ENCODE results near the gene PVALB.

Gene PVALB

GRCh38 chr22:36762687-36763260 is 54.1 kb downstream of the PVALB start:
- H3K4me3 ChIP-seq (ENCODE audit: insufficient read depth, low read length, poor library complexity, severe bottlenecking): no peak overlapping the region
- H3K9me2 ChIP-seq (replicated peaks; ENCODE audit: insufficient read depth, low read length): no peaks in the 10 kb centered on the region
- H3K79me2 ChIP-seq (ENCODE audit: insufficient read depth, low read length): no peaks in the 10 kb centered on the region
- H3K36me3 ChIP-seq (ENCODE audit: low read length): no peaks in the 10 kb centered on the region
- no peaks in the 10 kb centered on the region for H3K27me3 ChIP-seq (ENCODE audit: low read length)
- H3K27ac ChIP-seq (ENCODE audit: low read depth, low read length): no peak overlapping the region
- no peaks in the 10 kb centered on the region for H3K9me3 ChIP-seq (ENCODE audit: insufficient read depth, low read length)
- no peak for TF ChIP-seq CTCF (IDR thresholded peaks at IDR 0.05; ENCODE audit: insufficient read depth, low read length, poor library complexity, severe bottlenecking)
- no peak for TF ChIP-seq EZH2phosphoT487 (conservative IDR thresholded peaks at IDR 0.05; ENCODE audit: low read length)
- H3K4me2 ChIP-seq (ENCODE audit: low read depth, low read length, poor library complexity, severe bottlenecking): no peak overlapping the region
- H4K20me1 ChIP-seq (ENCODE audit: low read depth, low read length): no peaks in the 10 kb centered on the region
- H3F3A ChIP-seq (ENCODE audit: insufficient read depth): no peaks in the 10 kb centered on the region
- H3K9ac ChIP-seq (ENCODE audit: low read length): no peak overlapping the region
- H2AFZ ChIP-seq (ENCODE audit: low read depth, low read length, severe bottlenecking): no peak overlapping the region

GRCh38 chr22:36761553-36762240 is 55.1 kb downstream of the PVALB start:
- TF ChIP-seq EZH2phosphoT487 (conservative IDR thresholded peaks at IDR 0.05; ENCODE audit: low read length) (no peak), CTCF (IDR thresholded peaks at IDR 0.05; ENCODE audit: insufficient read depth, low read length, poor library complexity, severe bottlenecking) (no peak)
- Histone ChIP-seq H3K9me3 (ENCODE audit: insufficient read depth, low read length) (no peaks in the 10 kb centered on the region), H3K9ac (ENCODE audit: low read length) (no peak overlapping the region), H3K27me3 (ENCODE audit: low read length) (no peaks in the 10 kb centered on the region), H3K27ac (ENCODE audit: low read depth, low read length) (no peak overlapping the region), H3K4me3 (ENCODE audit: insufficient read depth, low read length, poor library complexity, severe bottlenecking) (no peak overlapping the region), H4K20me1 (ENCODE audit: low read depth, low read length) (no peaks in the 10 kb centered on the region), H3K4me2 (ENCODE audit: low read depth, low read length, poor library complexity, severe bottlenecking) (no peak overlapping the region), H2AFZ (ENCODE audit: low read depth, low read length, severe bottlenecking) (no peak overlapping the region), H3K9me2 (replicated peaks; ENCODE audit: insufficient read depth, low read length) (no peaks in the 10 kb centered on the region), H3K36me3 (ENCODE audit: low read length) (no peaks in the 10 kb centered on the region), H3F3A (ENCODE audit: insufficient read depth) (no peaks in the 10 kb centered on the region), H3K79me2 (ENCODE audit: insufficient read depth, low read length) (no peaks in the 10 kb centered on the region)

- Histone ChIP-seq H4K20me1 (ENCODE audit: low read depth, low read length) (no peaks in the 10 kb centered on the region), H3K79me2 (ENCODE audit: insufficient read depth, low read length) (no peaks in the 10 kb centered on the region), H3K27ac (ENCODE audit: low read depth, low read length) (no peak overlapping the region), H3K4me3 (ENCODE audit: insufficient read depth, low read length, poor library complexity, severe bottlenecking) (no peak overlapping the region), H3K9me3 (ENCODE audit: insufficient read depth, low read length) (no peaks in the 10 kb centered on the region), H3K9me2 (replicated peaks; ENCODE audit: insufficient read depth, low read length) (no peaks in the 10 kb centered on the region), H3K27me3 (ENCODE audit: low read length) (no peaks in the 10 kb centered on the region), H3K4me2 (ENCODE audit: low read depth, low read length, poor library complexity, severe bottlenecking) (no peak overlapping the region), H3K9ac (ENCODE audit: low read length) (no peak overlapping the region), H3K36me3 (ENCODE audit: low read length) (no peaks in the 10 kb centered on the region), H3F3A (ENCODE audit: insufficient read depth) (no peaks in the 10 kb centered on the region), H2AFZ (ENCODE audit: low read depth, low read length, severe bottlenecking) (no peak overlapping the region)
- TF ChIP-seq EZH2phosphoT487 (conservative IDR thresholded peaks at IDR 0.05; ENCODE audit: low read length) (no peak), CTCF (IDR thresholded peaks at IDR 0.05; ENCODE audit: insufficient read depth, low read length, poor library complexity, severe bottlenecking) (no peak)
Observed at GRCh38 chr22:36760786-36761185, 56.0 kb downstream of the PVALB start.
